Measurements from ENCODE around the gene IQUB.

The IQUB gene

DNA sequence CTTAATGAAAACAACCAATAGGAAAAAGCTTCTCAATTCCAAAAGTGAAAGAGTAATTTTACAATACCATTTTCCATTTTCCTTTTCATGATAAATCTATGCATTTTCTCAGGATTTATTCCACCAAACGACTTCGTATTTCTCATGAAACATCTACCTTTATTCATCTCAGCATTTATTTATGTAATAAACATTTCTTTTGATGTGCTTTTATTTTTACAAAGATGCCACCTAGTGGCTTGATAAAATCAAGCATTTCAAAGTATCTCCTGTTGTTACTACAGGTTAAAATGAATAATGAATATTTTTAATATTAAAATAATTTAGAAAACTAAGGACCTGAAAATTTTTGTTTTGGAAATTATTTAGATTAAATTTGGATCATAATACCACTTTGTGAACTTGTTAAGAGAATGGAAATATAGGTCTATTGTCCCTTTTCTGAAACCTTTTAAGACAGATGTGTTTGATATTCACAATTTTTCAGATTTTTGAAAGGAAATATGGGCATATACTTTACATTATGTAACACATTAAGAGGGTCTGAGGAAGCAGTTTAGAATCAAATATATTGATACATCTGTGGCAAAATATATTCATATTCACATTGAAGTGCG is 2.7 kb upstream of the IQUB start:
- H3K4me1 ChIP-seq (ENCODE audit: control insufficient read depth, insufficient read depth, low read length): no peaks in the 10 kb centered on the region
- no peak for TF ChIP-seq ZBTB48 (tag by site-specific recombination; IDR thresholded peaks at IDR 0.05)
- TF ChIP-seq, protein P1, sequence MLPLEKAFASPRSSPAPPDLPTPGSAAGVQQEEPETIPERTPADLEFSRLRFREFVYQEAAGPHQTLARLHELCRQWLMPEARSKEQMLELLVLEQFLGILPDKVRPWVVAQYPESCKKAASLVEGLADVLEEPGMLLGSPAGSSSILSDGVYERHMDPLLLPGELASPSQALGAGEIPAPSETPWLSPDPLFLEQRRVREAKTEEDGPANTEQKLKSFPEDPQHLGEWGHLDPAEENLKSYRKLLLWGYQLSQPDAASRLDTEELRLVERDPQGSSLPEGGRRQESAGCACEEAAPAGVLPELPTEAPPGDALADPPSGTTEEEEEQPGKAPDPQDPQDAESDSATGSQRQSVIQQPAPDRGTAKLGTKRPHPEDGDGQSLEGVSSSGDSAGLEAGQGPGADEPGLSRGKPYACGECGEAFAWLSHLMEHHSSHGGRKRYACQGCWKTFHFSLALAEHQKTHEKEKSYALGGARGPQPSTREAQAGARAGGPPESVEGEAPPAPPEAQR (tag by site-specific recombination; IDR thresholded peaks at IDR 0.05): no peak
- TF ChIP-seq TCF7L2 (IDR thresholded peaks at IDR 0.05; ENCODE audit: borderline replicate concordance, low read depth, low read length): peak; percentile 32; the same call in 1 of the 2 replicates
- no peak for TF ChIP-seq ZNF561 (tag by site-specific recombination; IDR thresholded peaks at IDR 0.05; ENCODE audit: borderline replicate concordance)
- peak; percentile 43 for TF ChIP-seq ZNF654 (tag by site-specific recombination; IDR thresholded peaks at IDR 0.05; ENCODE audit: low read depth)
- no peak for TF ChIP-seq ZNF843 (tag by site-specific recombination; IDR thresholded peaks at IDR 0.05)
- no peak overlapping the region for H3K4me3 ChIP-seq (ENCODE audit: low read depth, low read length)
- H3K9me3 ChIP-seq (ENCODE audit: control insufficient read depth, insufficient read depth, low read depth, low read length): no peaks in the 10 kb centered on the region
- CTCF ChIA-PET: interaction anchor here (0.8 to 1.0 kb wide), 2 partner anchors 43 to 45 kb away, joined by 3 read pairs; no protein-coding TSS in a partner anchor
- no peaks in the 10 kb centered on the region for H3K36me3 ChIP-seq (ENCODE audit: control insufficient read depth in 2 of 2, insufficient read depth in 1 of 2, low read length in 2 of 2)
- POLR2A ChIA-PET: no interaction called here
- no peak overlapping the region for H3K27ac ChIP-seq (ENCODE audit: extremely low read depth, low read depth, low read length)

DNA sequence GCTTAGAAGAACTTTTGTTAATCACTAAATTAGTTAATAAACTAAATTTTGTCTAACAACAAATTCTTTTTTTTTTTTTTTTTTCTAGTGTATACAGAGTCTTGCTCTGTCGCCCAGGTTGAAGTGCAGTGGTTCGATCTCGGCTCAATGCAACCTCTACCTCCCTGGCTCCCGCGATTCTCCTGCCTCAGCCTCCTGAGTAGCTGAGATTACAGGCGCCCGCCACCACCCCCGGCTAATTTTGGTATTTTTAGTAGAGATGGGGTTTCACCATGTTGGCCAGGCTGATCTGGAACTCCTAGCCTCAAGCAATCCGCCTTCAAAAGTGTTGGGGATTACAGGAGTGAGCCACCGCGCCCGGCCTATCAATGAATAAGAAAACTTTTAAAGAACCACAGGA is 1.1 kb upstream of the IQUB start:
- TF ChIP-seq ZNF624 (tag by site-specific recombination; IDR thresholded peaks at IDR 0.05) (no peak), ZNF501 (tag by site-specific recombination; IDR thresholded peaks at IDR 0.05) (no peak), ZNF157 (tag by site-specific recombination; IDR thresholded peaks at IDR 0.05) (no peak), ZNF830 (tag by site-specific recombination; IDR thresholded peaks at IDR 0.05; ENCODE audit: low read depth) (no peak), ZNF747 (tag by site-specific recombination; IDR thresholded peaks at IDR 0.05) (no peak), ZNF133 (tag by site-specific recombination; IDR thresholded peaks at IDR 0.05) (no peak), ZNF561 (tag by site-specific recombination; IDR thresholded peaks at IDR 0.05; ENCODE audit: borderline replicate concordance) (no peak), IKZF3 (tag by site-specific recombination; IDR thresholded peaks at IDR 0.05) (no peak), ZNF776 (tag by site-specific recombination; IDR thresholded peaks at IDR 0.05; ENCODE audit: borderline replicate concordance) (no peak), ZSCAN23 (tag by site-specific recombination; IDR thresholded peaks at IDR 0.05) (no peak), ZNF701 (tag by site-specific recombination; IDR thresholded peaks at IDR 0.05) (no peak), KLF1 (tag by site-specific recombination; IDR thresholded peaks at IDR 0.05) (no peak), ZNF132 (tag by site-specific recombination; IDR thresholded peaks at IDR 0.05; ENCODE audit: borderline replicate concordance) (no peak), ZNF76 (tag by site-specific recombination; IDR thresholded peaks at IDR 0.05; ENCODE audit: borderline replicate concordance, low read depth) (no peak), ZNF677 (tag by site-specific recombination; IDR thresholded peaks at IDR 0.05) (no peak)
- TF ChIP-seq, protein P2, sequence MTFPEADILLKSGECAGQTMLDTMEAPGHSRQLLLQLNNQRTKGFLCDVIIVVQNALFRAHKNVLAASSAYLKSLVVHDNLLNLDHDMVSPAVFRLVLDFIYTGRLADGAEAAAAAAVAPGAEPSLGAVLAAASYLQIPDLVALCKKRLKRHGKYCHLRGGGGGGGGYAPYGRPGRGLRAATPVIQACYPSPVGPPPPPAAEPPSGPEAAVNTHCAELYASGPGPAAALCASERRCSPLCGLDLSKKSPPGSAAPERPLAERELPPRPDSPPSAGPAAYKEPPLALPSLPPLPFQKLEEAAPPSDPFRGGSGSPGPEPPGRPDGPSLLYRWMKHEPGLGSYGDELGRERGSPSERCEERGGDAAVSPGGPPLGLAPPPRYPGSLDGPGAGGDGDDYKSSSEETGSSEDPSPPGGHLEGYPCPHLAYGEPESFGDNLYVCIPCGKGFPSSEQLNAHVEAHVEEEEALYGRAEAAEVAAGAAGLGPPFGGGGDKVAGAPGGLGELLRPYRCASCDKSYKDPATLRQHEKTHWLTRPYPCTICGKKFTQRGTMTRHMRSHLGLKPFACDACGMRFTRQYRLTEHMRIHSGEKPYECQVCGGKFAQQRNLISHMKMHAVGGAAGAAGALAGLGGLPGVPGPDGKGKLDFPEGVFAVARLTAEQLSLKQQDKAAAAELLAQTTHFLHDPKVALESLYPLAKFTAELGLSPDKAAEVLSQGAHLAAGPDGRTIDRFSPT (tag by site-specific recombination; IDR thresholded peaks at IDR 0.05): no peak
- TF ChIP-seq, protein P3, sequence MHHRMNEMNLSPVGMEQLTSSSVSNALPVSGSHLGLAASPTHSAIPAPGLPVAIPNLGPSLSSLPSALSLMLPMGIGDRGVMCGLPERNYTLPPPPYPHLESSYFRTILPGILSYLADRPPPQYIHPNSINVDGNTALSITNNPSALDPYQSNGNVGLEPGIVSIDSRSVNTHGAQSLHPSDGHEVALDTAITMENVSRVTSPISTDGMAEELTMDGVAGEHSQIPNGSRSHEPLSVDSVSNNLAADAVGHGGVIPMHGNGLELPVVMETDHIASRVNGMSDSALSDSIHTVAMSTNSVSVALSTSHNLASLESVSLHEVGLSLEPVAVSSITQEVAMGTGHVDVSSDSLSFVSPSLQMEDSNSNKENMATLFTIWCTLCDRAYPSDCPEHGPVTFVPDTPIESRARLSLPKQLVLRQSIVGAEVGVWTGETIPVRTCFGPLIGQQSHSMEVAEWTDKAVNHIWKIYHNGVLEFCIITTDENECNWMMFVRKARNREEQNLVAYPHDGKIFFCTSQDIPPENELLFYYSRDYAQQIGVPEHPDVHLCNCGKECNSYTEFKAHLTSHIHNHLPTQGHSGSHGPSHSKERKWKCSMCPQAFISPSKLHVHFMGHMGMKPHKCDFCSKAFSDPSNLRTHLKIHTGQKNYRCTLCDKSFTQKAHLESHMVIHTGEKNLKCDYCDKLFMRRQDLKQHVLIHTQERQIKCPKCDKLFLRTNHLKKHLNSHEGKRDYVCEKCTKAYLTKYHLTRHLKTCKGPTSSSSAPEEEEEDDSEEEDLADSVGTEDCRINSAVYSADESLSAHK (tag by site-specific recombination; IDR thresholded peaks at IDR 0.05): no peak
- TF ChIP-seq, protein P4, sequence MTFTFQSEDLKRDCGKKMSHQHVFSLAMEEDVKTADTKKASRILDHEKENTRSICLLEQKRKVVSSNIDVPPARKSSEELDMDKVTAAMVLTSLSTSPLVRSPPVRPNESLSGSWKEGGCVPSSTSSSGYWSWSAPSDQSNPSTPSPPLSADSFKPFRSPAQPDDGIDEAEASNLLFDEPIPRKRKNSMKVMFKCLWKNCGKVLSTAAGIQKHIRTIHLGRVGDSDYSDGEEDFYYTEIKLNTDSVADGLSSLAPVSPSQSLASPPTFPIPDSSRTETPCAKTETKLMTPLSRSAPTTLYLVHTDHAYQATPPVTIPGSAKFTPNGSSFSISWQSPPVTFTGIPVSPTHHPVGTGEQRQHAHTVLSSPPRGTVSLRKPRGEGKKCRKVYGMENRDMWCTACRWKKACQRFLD (tag by site-specific recombination; IDR thresholded peaks at IDR 0.05): no peak
- ChIA-PET CTCF (interaction anchor here (0.7 to 3.0 kb wide), 3 partner anchors 41 to 145 kb away, joined by 3 to 17 read pairs (median 8); no protein-coding TSS in a partner anchor), POLR2A (interaction anchor here (0.7 to 1.6 kb wide), 2 partner anchors 41 to 139 kb away, joined by 5 to 7 read pairs; no protein-coding TSS in a partner anchor)
- no peak overlapping the region for H3K27ac ChIP-seq (ENCODE audit: extremely low read depth, low read depth, low read length)
- no peaks in the 10 kb centered on the region for H3K36me3 ChIP-seq (ENCODE audit: control insufficient read depth in 2 of 2, insufficient read depth in 1 of 2, low read length in 2 of 2)
- H3K4me3 ChIP-seq (ENCODE audit: low read depth, low read length): no peak overlapping the region; the same call in 1 of the 2 replicates
- H3K9me3 ChIP-seq (ENCODE audit: control insufficient read depth, insufficient read depth, low read depth, low read length): no peaks in the 10 kb centered on the region
- H3K4me1 ChIP-seq (ENCODE audit: control insufficient read depth, insufficient read depth, low read length): no peaks in the 10 kb centered on the region

Measured in HEK293 (cell line).